Lung (tissue), 12 donors: ENCODE data around the gene STARD13. TPM values are rescaled to one million over a fixed set of nuclear protein-coding genes. Genes with fewer than 3 reads are reported as not detected.

Experiments
- ATAC-seq: fragments of 200-7000 bp; cut with Tn5 transposase; one replicate; pipeline ENCODE4 v1.9.1; 2020; ENCODE audit warnings: moderate number of reproducible peaks; ENCODE audit not compliant: insufficient read depth, low FRiP score
- DNase-seq, 3 donors: peaks; one replicate each; pipeline ENCODE4 v3.0.0-alpha.2; 2013 to 2017
- H3K27ac ChIP-seq, 2 donors: one replicate each; pipeline ENCODE4 v1.5.1; 2013; ENCODE audit warnings: mild to moderate bottlenecking in 2 of 2, moderate library complexity in 2 of 2, control low read depth in 1 of 2, inconsistent platforms in 1 of 2, low read depth in 1 of 2, low read length in 1 of 2
- H3K27me3 ChIP-seq, 3 donors: one replicate each; pipeline ENCODE4 v1.5.1; 2013; ENCODE audit warnings: low read length in 2 of 3; ENCODE audit not compliant: control insufficient read depth in 3 of 3, insufficient read depth in 3 of 3
- H3K36me3 ChIP-seq, 4 donors: one replicate each; pipeline ENCODE4 v1.5.1; 2013; ENCODE audit warnings: low read length in 4 of 4, mild to moderate bottlenecking in 1 of 4, moderate library complexity in 1 of 4; ENCODE audit not compliant: control insufficient read depth in 4 of 4, insufficient read depth in 4 of 4
- H3K4me1 ChIP-seq, 5 donors: one replicate each; pipeline ENCODE4 v1.5.1; 2013; ENCODE audit warnings: low read length in 5 of 5, mild to moderate bottlenecking in 2 of 5, moderate library complexity in 1 of 5; ENCODE audit not compliant: control insufficient read depth in 5 of 5, insufficient read depth in 5 of 5
- H3K4me3 ChIP-seq: one replicate; pipeline ENCODE4 v1.5.1; 2013; ENCODE audit warnings: mild to moderate bottlenecking, control low read depth, moderate library complexity
- H3K9ac ChIP-seq, 2 donors: one replicate each; pipeline ENCODE4 v1.5.1; 2013; ENCODE audit warnings: low read length in 2 of 2, control low read depth in 1 of 2; ENCODE audit not compliant: insufficient read depth in 1 of 2
- H3K9me3 ChIP-seq, 4 donors: one replicate each; pipeline ENCODE4 v1.5.1; 2013; ENCODE audit warnings: low read length in 3 of 4, mild to moderate bottlenecking in 1 of 4, moderate library complexity in 1 of 4; ENCODE audit not compliant: control insufficient read depth in 4 of 4, insufficient read depth in 3 of 4
- WGBS, 2 donors: extraction: QIAGEN DNeasy Blood & Tissue Kit; methylation state at CpG; one replicate each; pipeline ENCODE4 v1.1.7; 2013; 5-methylcytosine and 5-hydroxymethylcytosine counted together
- polyA plus RNA-seq, 2 donors: library from polyadenylated mRNA; stranded (reverse); fragments of 200-250 nt; gene quantifications; one replicate each; pipeline ENCODE4 v1.2.1, GENCODE V29; 2013
- total RNA-seq, 2 donors: library from RNA; depleted of rRNA in 1 of 2; stranded (reverse); fragments of >200 nt in 1 of 2; gene quantifications; one replicate each; pipeline ENCODE4 v1.2.1, GENCODE V29; 2014 to 2021
- TF ChIP-seq, protein P1 (sequence below): IDR thresholded peaks from 2 replicates; pipeline ENCODE4 v1.5.1; 2012; ENCODE audit warnings: mild to moderate bottlenecking; ENCODE audit errors: control extremely low read depth, extremely low read depth
- donor health status: control.
- donor health status: control.
- donor health status: Bipolar disorder and iron deficiency.
- donor health status: healthy.
- donor health status: DM: yes; HTN: yes; CAD: no.

STARD13 gene
- total and polyA plus RNA-seq, 4 donors, result 7.9 to 91.6 (median 29.7) TPM

DNA sequence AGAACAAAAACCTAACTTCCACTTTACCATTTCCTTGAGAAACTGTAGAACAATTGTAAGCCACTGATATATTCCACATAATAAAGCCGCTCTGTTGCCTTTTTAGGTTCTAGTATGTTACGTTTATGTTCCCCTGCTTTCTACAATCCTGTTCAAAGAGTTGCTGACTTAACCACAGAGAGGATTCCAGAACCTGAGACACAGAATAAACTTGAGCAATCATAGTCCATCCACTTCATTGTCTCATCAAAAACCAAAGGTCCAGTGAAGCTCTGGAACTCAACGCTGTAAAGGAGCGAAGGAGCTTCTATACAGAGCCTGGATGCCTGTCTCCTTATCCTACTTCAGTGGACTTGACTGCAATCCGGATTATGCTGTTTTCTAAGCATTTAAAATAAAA, 4.6 kb downstream of the STARD13 start:
- no peaks in the 10 kb centered on the region for H3K36me3 ChIP-seq
- TF ChIP-seq, protein P1, sequence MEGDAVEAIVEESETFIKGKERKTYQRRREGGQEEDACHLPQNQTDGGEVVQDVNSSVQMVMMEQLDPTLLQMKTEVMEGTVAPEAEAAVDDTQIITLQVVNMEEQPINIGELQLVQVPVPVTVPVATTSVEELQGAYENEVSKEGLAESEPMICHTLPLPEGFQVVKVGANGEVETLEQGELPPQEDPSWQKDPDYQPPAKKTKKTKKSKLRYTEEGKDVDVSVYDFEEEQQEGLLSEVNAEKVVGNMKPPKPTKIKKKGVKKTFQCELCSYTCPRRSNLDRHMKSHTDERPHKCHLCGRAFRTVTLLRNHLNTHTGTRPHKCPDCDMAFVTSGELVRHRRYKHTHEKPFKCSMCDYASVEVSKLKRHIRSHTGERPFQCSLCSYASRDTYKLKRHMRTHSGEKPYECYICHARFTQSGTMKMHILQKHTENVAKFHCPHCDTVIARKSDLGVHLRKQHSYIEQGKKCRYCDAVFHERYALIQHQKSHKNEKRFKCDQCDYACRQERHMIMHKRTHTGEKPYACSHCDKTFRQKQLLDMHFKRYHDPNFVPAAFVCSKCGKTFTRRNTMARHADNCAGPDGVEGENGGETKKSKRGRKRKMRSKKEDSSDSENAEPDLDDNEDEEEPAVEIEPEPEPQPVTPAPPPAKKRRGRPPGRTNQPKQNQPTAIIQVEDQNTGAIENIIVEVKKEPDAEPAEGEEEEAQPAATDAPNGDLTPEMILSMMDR, result no peak
- ATAC-seq (no peak), DNase-seq (no peak)
- H3K9ac ChIP-seq, result no peak overlapping the region
- WGBS, 2 donors, result 87 to 92% methylated on average over 5 of the region's 5 CpGs
- H3K4me1 ChIP-seq, result peaks cover 0 to 35% (median 4%) of the 10 kb centered on the region in 5 donors
- no peaks in the 10 kb centered on the region for H3K9me3 ChIP-seq
- no peaks in the 10 kb centered on the region for H3K27me3 ChIP-seq
- H3K4me3 ChIP-seq, result no peak overlapping the region
- peak overlapping the region in 1 of 2 donors; percentile 70 for H3K27ac ChIP-seq

DNA sequence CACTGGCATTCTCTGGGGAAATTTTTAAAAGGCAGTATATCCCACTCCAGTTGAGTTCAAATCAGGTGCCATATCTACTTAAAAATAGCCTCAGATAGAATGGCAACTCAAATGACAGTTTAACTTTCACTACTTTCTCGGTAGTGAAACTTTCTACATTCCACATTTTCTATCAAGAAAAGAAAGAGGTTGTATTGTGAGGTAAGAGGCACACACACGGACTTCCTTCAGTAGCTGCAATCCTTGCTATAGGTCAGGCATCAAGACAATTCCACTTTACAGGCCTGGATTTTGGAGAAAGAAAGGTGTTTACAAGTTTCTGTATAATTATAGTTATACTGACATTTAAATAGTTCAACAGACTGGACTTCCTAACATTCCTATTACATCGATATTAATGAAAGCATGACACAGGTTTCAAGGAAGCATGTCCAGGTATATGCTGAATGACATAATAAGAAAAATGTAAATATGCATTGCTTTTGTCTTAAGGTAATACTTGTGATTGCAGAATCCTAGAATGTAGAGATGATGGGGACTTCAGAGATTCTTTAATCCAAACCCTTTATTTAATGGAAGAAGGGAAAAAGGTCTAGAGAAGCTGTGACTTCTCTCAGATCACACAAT, 5.2 kb downstream of the STARD13 start:
- ATAC-seq, result no peak
- Histone ChIP-seq H3K36me3 (no peaks in the 10 kb centered on the region), H3K9me3 (no peaks in the 10 kb centered on the region), H3K27me3 (no peaks in the 10 kb centered on the region), H3K4me3 (no peak overlapping the region), H3K27ac (peak overlapping the region; percentile 42 to 84), H3K9ac (no peak overlapping the region), H3K4me1 (peaks cover 0 to 41% (median 4%) of the 10 kb centered on the region in 5 donors)
- no peak for DNase-seq
- 64 to 73% methylated on average over 3 of the region's 3 CpGs for WGBS, 2 donors
- TF ChIP-seq, protein P1, result no peak

- H3K4me1 ChIP-seq, result peaks cover 0 to 41% (median 4%) of the 10 kb centered on the region in 5 donors
- H3K27me3 ChIP-seq, result no peaks in the 10 kb centered on the region
- peak overlapping the region; percentile 61 to 84 for H3K27ac ChIP-seq
- no peaks in the 10 kb centered on the region for H3K36me3 ChIP-seq
- TF ChIP-seq, protein P1, result no peak
- no peaks in the 10 kb centered on the region for H3K9me3 ChIP-seq
- H3K4me3 ChIP-seq, result no peak overlapping the region
- H3K9ac ChIP-seq, result no peak overlapping the region
- ATAC-seq, result peak; percentile 53
- WGBS, 2 donors, result 0 to 4% methylated on average over 2 of the region's 2 CpGs
- no peak for DNase-seq
These were observed 5.9 kb downstream of the STARD13 start for GRCh38 chr13:33279414-33280278.
